DND-41 (cell line): ENCODE data around the gene SLC23A1.

Source experiments
- ATAC-seq: fragments of 200-7000 bp; cut with Tn5 transposase; 3 replicates; pipeline ENCODE4 v1.9.1; 2021; ENCODE audit warnings: low read depth; ENCODE audit not compliant: insufficient read depth
- DNase-seq: peaks from one replicate; pipeline ENCODE4 v3.0.0-alpha.2; 2020
- H2AFZ ChIP-seq: 2 replicates; pipeline ENCODE4 v1.6.0; 2012; ENCODE audit warnings: low read depth, low read length
- H3K27ac ChIP-seq: 2 replicates; pipeline ENCODE4 v1.5.1; 2012; ENCODE audit warnings: low read length, inconsistent platforms
- H3K27me3 ChIP-seq: fragments of 200-600 bp; sonication (generic); 2 replicates; pipeline ENCODE4 v1.6.0; 2012; ENCODE audit warnings: low read length, mild to moderate bottlenecking, inconsistent platforms; ENCODE audit not compliant: insufficient read depth, poor library complexity
- H3K36me3 ChIP-seq: 2 replicates; pipeline ENCODE4 v1.5.1; 2012; ENCODE audit warnings: low read length, inconsistent platforms; ENCODE audit not compliant: insufficient read depth
- H3K4me1 ChIP-seq: 2 replicates; pipeline ENCODE4 v1.5.1; 2012; ENCODE audit warnings: mild to moderate bottlenecking, low read length; ENCODE audit not compliant: insufficient read depth
- H3K4me2 ChIP-seq: 2 replicates; pipeline ENCODE4 v1.6.0; 2012; ENCODE audit warnings: mild to moderate bottlenecking, moderate library complexity, low read length, inconsistent platforms; ENCODE audit not compliant: insufficient read depth
- H3K4me3 ChIP-seq, 2 experiments: fragments of 200-600 bp in 1 of 2; shearing (Covaris generic) in 1 of 2; 2 replicates each; pipeline ENCODE4 v1.5.1; 2012 to 2016; ENCODE audit warnings: inconsistent platforms in 2 of 2, low read length in 2 of 2, mild to moderate bottlenecking in 2 of 2, low read depth in 1 of 2, moderate library complexity in 1 of 2
- H3K79me2 ChIP-seq: 2 replicates; pipeline ENCODE4 v1.6.0; 2012; ENCODE audit warnings: low read length, inconsistent platforms; ENCODE audit not compliant: insufficient read depth
- H3K9ac ChIP-seq: 2 replicates; pipeline ENCODE4 v1.6.0; 2012; ENCODE audit warnings: low read depth, mild to moderate bottlenecking, inconsistent platforms, low read length, moderate library complexity
- H3K9me3 ChIP-seq: 2 replicates; pipeline ENCODE4 v1.5.1; 2012; ENCODE audit warnings: low read length, moderate library complexity, mild to moderate bottlenecking, inconsistent platforms; ENCODE audit not compliant: insufficient read depth, severe bottlenecking
- H4K20me1 ChIP-seq: 2 replicates; pipeline ENCODE4 v1.6.0; 2012; ENCODE audit warnings: low read length; ENCODE audit not compliant: insufficient read depth
- CTCF ChIP-seq: IDR thresholded peaks from 2 replicates; pipeline ENCODE4 v1.5.1; 2012; ENCODE audit warnings: borderline replicate concordance, low read length, moderate library complexity, mild to moderate bottlenecking; ENCODE audit not compliant: poor library complexity, severe bottlenecking; ENCODE audit errors: extremely low read depth
- EZH2 ChIP-seq: IDR thresholded peaks from 3 replicates; pipeline ENCODE4 v1.6.1; 2012; ENCODE audit warnings: borderline replicate concordance, low read depth, mild to moderate bottlenecking, moderate library complexity, low read length, inconsistent platforms; ENCODE audit not compliant: severe bottlenecking

SLC23A1 gene

GRCh38 chr5:139419226-139420192, 36.4 kb upstream of the SLC23A1 start:
- no peaks in the 10 kb centered on the region for H3K27me3 ChIP-seq
- H3K4me3 ChIP-seq = no peak overlapping the region
- no peak overlapping the region for H3K9ac ChIP-seq
- H2AFZ ChIP-seq = no peak overlapping the region
- peaks cover 25% of the 10 kb centered on the region for H3K4me1 ChIP-seq
- no peaks in the 10 kb centered on the region for H4K20me1 ChIP-seq
- no peak overlapping the region for H3K4me2 ChIP-seq
- no peak for ATAC-seq
- TF ChIP-seq CTCF (no peak), EZH2 (no peak)
- DNase-seq = no peak
- no peaks in the 10 kb centered on the region for H3K9me3 ChIP-seq
- H3K79me2 ChIP-seq = no peaks in the 10 kb centered on the region
- H3K36me3 ChIP-seq = peaks cover 34% of the 10 kb centered on the region; the same call in 1 of the 2 replicates
- H3K27ac ChIP-seq = no peak overlapping the region

- TF ChIP-seq EZH2 = no peak
- no peak for TF ChIP-seq CTCF
- Histone ChIP-seq H2AFZ (no peak overlapping the region), H3K4me1 (peaks cover 27% of the 10 kb centered on the region), H3K27ac (no peak overlapping the region; the same call in 1 of the 2 replicates), H3K27me3 (no peaks in the 10 kb centered on the region), H3K4me3 (no peak overlapping the region), H3K9me3 (no peaks in the 10 kb centered on the region), H3K4me2 (no peak overlapping the region), H4K20me1 (no peaks in the 10 kb centered on the region), H3K36me3 (peaks cover 27% of the 10 kb centered on the region; the same call in 1 of the 2 replicates), H3K79me2 (no peaks in the 10 kb centered on the region), H3K9ac (no peak overlapping the region)
- no peak for DNase-seq
- no peak for ATAC-seq
Measured at GRCh38 chr5:139418793-139419192, 35.7 kb upstream of the SLC23A1 start.

GRCh38 chr5:139417214-139417613, 34.1 kb upstream of the SLC23A1 start:
- peaks cover 27% of the 10 kb centered on the region for H3K4me1 ChIP-seq
- no peaks in the 10 kb centered on the region for H3K9me3 ChIP-seq
- H3K9ac ChIP-seq = no peak overlapping the region
- DNase-seq (no peak), ATAC-seq (no peak)
- no peaks in the 10 kb centered on the region for H4K20me1 ChIP-seq
- H3K27me3 ChIP-seq = no peaks in the 10 kb centered on the region
- no peaks in the 10 kb centered on the region for H3K79me2 ChIP-seq
- H2AFZ ChIP-seq = no peak overlapping the region
- no peak overlapping the region for H3K27ac ChIP-seq
- no peak overlapping the region for H3K4me2 ChIP-seq
- TF ChIP-seq CTCF = no peak
- TF ChIP-seq EZH2 = no peak
- H3K36me3 ChIP-seq = peaks cover 27% of the 10 kb centered on the region; the same call in 1 of the 2 replicates
- H3K4me3 ChIP-seq = no peak overlapping the region
